HFFc6 (cell line): ENCODE data around the gene ZNF785. TPM values are rescaled to one million over a fixed set of nuclear protein-coding genes. Genes with fewer than 3 reads are reported as not detected.

ENCODE experiments used
- DNase-seq: peaks from one replicate; pipeline ENCODE4 v3.0.0-alpha.2; 2018
- H3K27ac Mint-ChIP-seq: 2 replicates; pipeline ENCODE4 v1.8.0; 2020; ENCODE audit warnings: mild to moderate bottlenecking, mixed read lengths
- H3K27me3 Mint-ChIP-seq: 2 replicates; pipeline ENCODE4 v1.8.0; 2021; ENCODE audit warnings: mild to moderate bottlenecking, moderate library complexity, mixed read lengths; ENCODE audit not compliant: insufficient read depth
- H3K36me3 Mint-ChIP-seq: 2 replicates; pipeline ENCODE4 v1.8.0; 2021; ENCODE audit warnings: low read depth, mixed read lengths
- H3K4me1 Mint-ChIP-seq: 2 replicates; pipeline ENCODE4 v1.8.0; 2020; ENCODE audit warnings: low read depth, mixed read lengths
- H3K4me3 Mint-ChIP-seq: 2 replicates; pipeline ENCODE4 v1.8.0; 2020; ENCODE audit warnings: mild to moderate bottlenecking, moderate library complexity, mixed read lengths
- H3K9me3 Mint-ChIP-seq: 2 replicates; pipeline ENCODE4 v1.8.0; 2020; ENCODE audit warnings: mild to moderate bottlenecking, mixed read lengths
- total RNA-seq, 6 experiments: library from RNA; stranded (reverse); fragmentation: NEBNext Ultra II Directional; extraction: Animal tissue kit (Norgen Biotek cat#: 25700); gene quantifications; 2 replicates in 1 of 6; 3 replicates in 5 of 6; pipeline ENCODE4 v1.2.3, GENCODE V29; 2021
- TF ChIP-seq, protein P1 (sequence below): fragments of 200-600 bp; sonication (generic); IDR thresholded peaks from 2 replicates; pipeline ENCODE4 v1.5.0; 2021; ENCODE audit warnings: antibody characterized with exemption, mild to moderate bottlenecking

ZNF785 gene
- total RNA-seq, 6 experiments from 2014 or later = 7.3 to 12.2 (median 10.1) TPM

DNA sequence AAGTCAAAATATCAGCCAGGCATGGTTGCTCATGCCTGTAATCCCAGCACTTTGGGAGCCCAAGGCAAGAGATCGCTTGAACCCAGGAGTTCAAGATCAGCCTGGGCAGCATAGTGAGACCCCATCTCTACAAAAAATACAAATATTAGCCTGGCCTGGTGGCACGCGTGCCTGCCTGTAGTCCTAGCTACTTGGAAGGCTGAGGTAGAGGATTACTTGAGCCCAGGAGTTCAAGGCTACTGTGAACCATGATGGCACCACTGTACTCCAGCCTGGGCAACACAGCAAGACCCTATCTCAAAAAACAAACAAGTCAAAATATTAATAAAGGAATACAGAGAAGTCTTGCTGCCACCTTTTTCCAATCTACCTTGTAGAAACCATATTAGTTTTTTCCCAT is 20.5 kb upstream of the ZNF785 start:
- TF ChIP-seq, protein P1, sequence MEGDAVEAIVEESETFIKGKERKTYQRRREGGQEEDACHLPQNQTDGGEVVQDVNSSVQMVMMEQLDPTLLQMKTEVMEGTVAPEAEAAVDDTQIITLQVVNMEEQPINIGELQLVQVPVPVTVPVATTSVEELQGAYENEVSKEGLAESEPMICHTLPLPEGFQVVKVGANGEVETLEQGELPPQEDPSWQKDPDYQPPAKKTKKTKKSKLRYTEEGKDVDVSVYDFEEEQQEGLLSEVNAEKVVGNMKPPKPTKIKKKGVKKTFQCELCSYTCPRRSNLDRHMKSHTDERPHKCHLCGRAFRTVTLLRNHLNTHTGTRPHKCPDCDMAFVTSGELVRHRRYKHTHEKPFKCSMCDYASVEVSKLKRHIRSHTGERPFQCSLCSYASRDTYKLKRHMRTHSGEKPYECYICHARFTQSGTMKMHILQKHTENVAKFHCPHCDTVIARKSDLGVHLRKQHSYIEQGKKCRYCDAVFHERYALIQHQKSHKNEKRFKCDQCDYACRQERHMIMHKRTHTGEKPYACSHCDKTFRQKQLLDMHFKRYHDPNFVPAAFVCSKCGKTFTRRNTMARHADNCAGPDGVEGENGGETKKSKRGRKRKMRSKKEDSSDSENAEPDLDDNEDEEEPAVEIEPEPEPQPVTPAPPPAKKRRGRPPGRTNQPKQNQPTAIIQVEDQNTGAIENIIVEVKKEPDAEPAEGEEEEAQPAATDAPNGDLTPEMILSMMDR = no peak
- DNase-seq = no peak
- H3K4me3 Mint-ChIP-seq = no peak overlapping the region
- H3K9me3 Mint-ChIP-seq = no peaks in the 10 kb centered on the region
- H3K27ac Mint-ChIP-seq = no peak overlapping the region
- H3K4me1 Mint-ChIP-seq = peaks cover 32% of the 10 kb centered on the region
- peaks cover 4% of the 10 kb centered on the region; the same call in 1 of the 2 replicates for H3K27me3 Mint-ChIP-seq
- peaks cover 22% of the 10 kb centered on the region for H3K36me3 Mint-ChIP-seq

GRCh38 chr16:30605158-30605557 is 19.7 kb upstream of the ZNF785 start:
- TF ChIP-seq, protein P1 = no peak
- no peak for DNase-seq
- Mint-ChIP-seq H3K9me3 (no peaks in the 10 kb centered on the region), H3K27ac (no peak overlapping the region), H3K4me3 (no peak overlapping the region), H3K4me1 (peaks cover 24% of the 10 kb centered on the region), H3K36me3 (peaks cover 22% of the 10 kb centered on the region), H3K27me3 (peaks cover 1% of the 10 kb centered on the region; the same call in 1 of the 2 replicates)

DNA sequence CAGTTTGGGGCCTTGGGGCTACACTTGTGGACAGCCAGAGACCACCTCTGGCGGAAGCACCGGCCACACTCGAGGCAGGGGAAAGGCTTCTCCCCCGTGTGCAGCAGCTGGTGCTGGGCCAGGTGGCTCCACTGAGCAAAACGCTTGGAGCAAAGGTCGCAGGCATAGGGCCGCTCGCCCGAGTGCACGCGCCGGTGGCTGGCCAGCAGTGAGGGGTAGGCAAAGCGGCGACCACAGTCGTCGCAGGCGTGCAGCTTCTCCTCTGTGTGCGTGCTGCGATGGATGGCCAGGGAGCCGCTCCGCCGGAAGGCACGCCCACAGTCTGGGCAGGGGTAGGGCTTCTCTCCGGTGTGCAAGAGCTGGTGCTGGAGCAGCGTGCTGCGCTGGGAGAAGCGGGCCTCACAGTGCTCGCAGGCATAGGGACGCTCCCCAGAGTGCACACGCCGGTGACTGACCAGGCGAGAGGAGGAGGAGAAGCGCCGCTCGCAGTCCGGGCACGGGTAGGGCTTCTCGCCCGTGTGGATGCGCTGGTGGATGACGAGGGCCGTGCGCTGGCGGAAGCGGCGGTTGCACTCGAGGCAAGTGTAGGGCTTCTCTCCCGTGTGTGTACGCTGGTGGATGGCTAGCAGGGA is 18.9 kb upstream of the ZNF785 start:
- Mint-ChIP-seq H3K36me3 (peaks cover 22% of the 10 kb centered on the region), H3K27me3 (no peaks in the 10 kb centered on the region), H3K4me3 (no peak overlapping the region), H3K9me3 (no peaks in the 10 kb centered on the region), H3K27ac (no peak overlapping the region), H3K4me1 (peaks cover 24% of the 10 kb centered on the region)
- no peak for DNase-seq
- TF ChIP-seq, protein P1 = no peak

- TF ChIP-seq, protein P1 = no peak
- no peak for DNase-seq
- H3K9me3 Mint-ChIP-seq = no peaks in the 10 kb centered on the region
- H3K27ac Mint-ChIP-seq = no peak overlapping the region
- peaks cover 21% of the 10 kb centered on the region for H3K4me1 Mint-ChIP-seq
- no peak overlapping the region for H3K4me3 Mint-ChIP-seq
- H3K27me3 Mint-ChIP-seq = no peaks in the 10 kb centered on the region
- H3K36me3 Mint-ChIP-seq = peaks cover 22% of the 10 kb centered on the region
These were observed 18.4 kb upstream of the ZNF785 start for GRCh38 chr16:30603945-30604315.

DNA sequence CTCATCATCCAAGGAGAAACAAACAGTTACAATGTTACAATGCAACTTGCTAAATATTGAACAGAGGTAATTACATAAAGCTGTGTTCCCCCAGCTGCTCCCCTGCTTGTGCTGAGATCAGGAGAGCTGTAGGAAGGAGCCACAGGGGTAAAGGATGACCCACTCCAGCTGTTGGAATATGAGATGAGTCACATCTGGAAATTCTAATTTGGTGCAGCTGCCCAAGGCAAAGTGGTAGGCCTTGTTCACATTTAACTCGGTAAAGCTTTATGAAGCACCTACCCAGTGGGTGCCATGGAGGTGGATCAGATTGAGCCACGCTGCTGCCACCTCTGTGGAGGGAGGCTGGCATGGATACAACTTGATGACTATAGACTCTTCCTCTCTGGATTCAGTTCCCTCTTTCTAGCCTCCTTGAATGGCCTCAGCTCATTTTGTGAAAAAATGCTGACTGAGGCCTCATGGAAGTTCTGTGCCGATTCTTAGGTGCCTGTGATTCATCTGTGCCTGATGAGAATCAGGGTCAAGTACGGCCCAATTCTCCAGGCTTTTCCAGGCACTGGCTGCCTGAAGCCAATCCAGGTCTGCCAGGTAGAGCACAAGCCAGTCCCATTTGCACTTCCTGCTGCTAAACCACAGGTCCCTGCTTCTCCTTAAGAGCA is 17.2 kb upstream of the ZNF785 start:
- peaks cover 20% of the 10 kb centered on the region for H3K36me3 Mint-ChIP-seq
- H3K4me1 Mint-ChIP-seq = peaks cover 19% of the 10 kb centered on the region
- H3K27ac Mint-ChIP-seq = peak overlapping the region; percentile 81
- no peak overlapping the region for H3K4me3 Mint-ChIP-seq
- no peaks in the 10 kb centered on the region for H3K9me3 Mint-ChIP-seq
- DNase-seq = no peak
- no peaks in the 10 kb centered on the region; the same call in 1 of the 2 replicates for H3K27me3 Mint-ChIP-seq
- TF ChIP-seq, protein P1 = no peak
